Astrocyte of the spinal cord (primary cell): ENCODE results near the gene ESAM.

Experiments used
- DNase-seq: peaks from one replicate; pipeline ENCODE4 v3.0.0; 2011; ENCODE audit warnings: low read depth, low spot score
- H3K4me3 ChIP-seq: 2 replicates; pipeline ENCODE4 v1.5.1; 2011; ENCODE audit warnings: low read depth, mild to moderate bottlenecking, low read length, moderate library complexity
- CTCF ChIP-seq: IDR thresholded peaks from 2 replicates; pipeline ENCODE4 v1.5.1; 2012; ENCODE audit warnings: low read depth, mild to moderate bottlenecking, low read length, inconsistent platforms
- in situ Hi-C: cut with HindIII; loops from 2 replicates; pipeline ENCODE4 v1.10.0; 2017; ENCODE audit warnings: low sequenced_read_pairs

Gene ESAM

GRCh38 chr11:124748481-124749343, 13.4 kb downstream of the ESAM start:
- TF ChIP-seq CTCF: no peak
- DNase-seq: peak; percentile 32
- in situ Hi-C loops: no loop called here
- H3K4me3 ChIP-seq: no peak overlapping the region

- H3K4me3 ChIP-seq: no peak overlapping the region
- in situ Hi-C loops: no loop called here
- no peak for TF ChIP-seq CTCF
- DNase-seq: no peak
Observed at GRCh38 chr11:124748100-124748418, 14.0 kb downstream of the ESAM start.

- no peak for DNase-seq
- in situ Hi-C loops: no loop called here
- no peak overlapping the region for H3K4me3 ChIP-seq
- no peak for TF ChIP-seq CTCF
Observed at GRCh38 chr11:124747406-124748099, 14.5 kb downstream of the ESAM start.

GRCh38 chr11:124746621-124747243, 15.4 kb downstream of the ESAM start:
- peak; percentile 69 for TF ChIP-seq CTCF
- peak overlapping the region; percentile 59 for H3K4me3 ChIP-seq
- DNase-seq: peak; percentile 76
- in situ Hi-C loops: no loop called here

- DNase-seq: no peak
- peak overlapping the region; percentile 59 for H3K4me3 ChIP-seq
- in situ Hi-C loops: no loop called here
- peak; percentile 25 for TF ChIP-seq CTCF
Observed at GRCh38 chr11:124745835-124746620, 16.1 kb downstream of the ESAM start.

- DNase-seq: no peak
- H3K4me3 ChIP-seq: peak overlapping the region; percentile 59
- in situ Hi-C loops: no loop called here
- no peak for TF ChIP-seq CTCF
Observed at GRCh38 chr11:124745270-124745834, 16.7 kb downstream of the ESAM start.
